ENCODE data around the gene PRSS27. TPM values are rescaled to one million over a fixed set of nuclear protein-coding genes. Genes with fewer than 3 reads are reported as not detected.

Gene PRSS27
- total and polyA plus RNA-seq, 2 of the 8 experiments (the other 6 are each of a cell fraction or from before 2014, with no cell fraction given): 1.3 to 7.5 TPM

GRCh38 chr16:2720719-2721633 lies 952 bp upstream of the PRSS27 start:
- Histone ChIP-seq H4K8ac (ENCODE audit: extremely low read depth, insufficient read depth, low read length) (peak overlapping the region; percentile 78), H3K79me1 (ENCODE audit: low read depth, low read length) (no peaks in the 10 kb centered on the region), H3K14ac (ENCODE audit: insufficient read length) (no peak overlapping the region), H2AFZ (ENCODE audit: low read length) (peak overlapping the region; percentile 93; the same call in 1 of the 2 replicates), H2BK12ac (ENCODE audit: low read depth, low read length) (no peak overlapping the region), H3K23me2 (ENCODE audit: low read depth, low read length) (no peaks in the 10 kb centered on the region; the same call in 1 of the 2 replicates), H3K4me1 (replicated peaks in 1 of 4; ENCODE audit: control insufficient read depth in 3 of 4, insufficient read depth in 4 of 4, low read length in 3 of 4) (peaks cover 0 to 10% (median 3%) of the 10 kb centered on the region in 4 experiments; a peak in 2 of 7 replicates), H2AK5ac (ENCODE audit: low read depth, low read length) (no peak overlapping the region), H3K56ac (replicated peaks; ENCODE audit: insufficient read length, low read depth, low read length) (peak overlapping the region; percentile 30), H3K4me2 (ENCODE audit: insufficient read depth in 1 of 2, low read depth in 2 of 2, low read length in 2 of 2) (peak overlapping the region; percentile 59 to 67), H4K20me1 (replicated peaks in 1 of 2; ENCODE audit: control insufficient read depth in 1 of 2, insufficient read depth in 2 of 2, low read length in 2 of 2) (peaks cover 1 to 5% of the 10 kb centered on the region in 2 experiments), H3K23ac (ENCODE audit: insufficient read length) (no peak overlapping the region), H2BK5ac (ENCODE audit: low read depth, low read length) (no peak overlapping the region; the same call in 1 of the 2 replicates), H3K79me2 (ENCODE audit: control insufficient read depth in 1 of 2, insufficient read depth in 2 of 2, low read length in 2 of 2) (no peaks in the 10 kb centered on the region), H3K9me3 (ENCODE audit: insufficient read depth in 2 of 2, low read depth in 1 of 2, low read length in 1 of 2) (no peaks in the 10 kb centered on the region), H3K4ac (replicated peaks; ENCODE audit: insufficient read length, low read depth, low read length) (no peak overlapping the region), H3K9ac (replicated peaks in 1 of 4; ENCODE audit: extremely low read depth in 1 of 4, low read depth in 3 of 4, low read length in 3 of 4) (peak overlapping the region; percentile 41 to 57 (median 46); a peak in 5 of 7 replicates), H4K5ac (ENCODE audit: insufficient read length, low read depth, low read length) (no peak overlapping the region), H2BK20ac (ENCODE audit: low read length) (no peak overlapping the region), H2BK15ac (ENCODE audit: low read length) (no peak overlapping the region), H3K36me3 (ENCODE audit: control insufficient read depth in 2 of 4, insufficient read depth in 4 of 4, low read length in 3 of 4) (no peaks in the 10 kb centered on the region), H3K27me3 (replicated peaks in 1 of 4; ENCODE audit: control insufficient read depth in 3 of 4, extremely low read depth in 1 of 4, insufficient read depth in 3 of 4, low read length in 3 of 4) (no peaks in the 10 kb centered on the region), H3K4me3 (ENCODE audit: extremely low read depth in 1 of 4, insufficient read depth in 2 of 4, low read depth in 3 of 4, low read length in 4 of 4) (peak overlapping the region; percentile 43 to 65 (median 54)), H3K27ac (ENCODE audit: low read depth, low read length) (no peak overlapping the region; the same call in 1 of the 2 replicates), H3K18ac (ENCODE audit: extremely low read depth, low read length) (peak overlapping the region; percentile 93), H4K91ac (replicated peaks; ENCODE audit: insufficient read length, low read length) (peak overlapping the region; percentile 27), H2BK120ac (replicated peaks; ENCODE audit: low read depth, low read length) (no peak overlapping the region)
- DNase-seq (ENCODE audit: low read depth in 1 of 2, low spot score in 2 of 2): peak; percentile 74 to 90
- WGBS, 2 experiments (ENCODE audit: extremely low coverage in 1 of 2, insufficient coverage in 1 of 2, insufficient read length in 1 of 2, insufficient replicate concordance in 2 of 2, low coverage in 1 of 2, low lambda C conversion rate in 2 of 2, missing lambda C conversion rate in 1 of 2): 3% methylated on average over 22 of the region's 99 CpGs; no CpG with 5 or more reads in 1 of the 2 experiments
- POLR2A ChIA-PET (ENCODE audit: partially characterized antibody): interaction anchor here (0.7 to 2.5 kb wide), 6 partner anchors 11 to 36 kb away, joined by 3 to 11 read pairs (median 5); partner anchors contain the start of gene SRRM2
- CTCF ChIA-PET (ENCODE audit: partially characterized antibody): no interaction called here
- no peak for FAIRE-seq
- TF ChIP-seq CEBPB (IDR thresholded peaks at IDR 0.05; ENCODE audit: low read depth, low read length) (no peak), CHD1 (IDR thresholded peaks at IDR 0.05; ENCODE audit: low read depth, low read length) (no peak), KDM1A (IDR thresholded peaks at IDR 0.05; ENCODE audit: borderline replicate concordance, low read length) (no peak), CBX5 (IDR thresholded peaks at IDR 0.05; ENCODE audit: low read depth, low read length) (no peak), KDM5A (IDR thresholded peaks at IDR 0.05; ENCODE audit: low read length) (0 out of 2 replicates have a peak, but pooled peaks have one; percentile 26), POLR2AphosphoS5 (IDR thresholded peaks at IDR 0.05; ENCODE audit: low read depth, low read length) (no peak), TAF1 (IDR thresholded peaks at IDR 0.05; ENCODE audit: low read depth, low read length) (peak; percentile 58; the same call in 1 of the 2 replicates), RFX5 (IDR thresholded peaks at IDR 0.05; ENCODE audit: borderline replicate concordance, low read depth, low read length) (no peak), SP1 (IDR thresholded peaks at IDR 0.05; ENCODE audit: low read depth, low read length) (0 out of 2 replicates have a peak, but pooled peaks have one; percentile 47), SUZ12 (IDR thresholded peaks at IDR 0.05; ENCODE audit: low read length) (no peak), NANOG (IDR thresholded peaks at IDR 0.05; ENCODE audit: insufficient read depth, low read depth, low read length, poor library complexity, severe bottlenecking) (no peak), TCF12 (IDR thresholded peaks at IDR 0.05; ENCODE audit: low read depth, low read length) (0 out of 2 replicates have a peak, but pooled peaks have one; percentile 34)
